PFSK-1 (cell line): ENCODE results near the gene GPD2.

Source experiments
- FOXP2 ChIP-seq: optimal IDR thresholded peaks from 2 replicates; pipeline ENCODE3; 2011; ENCODE audit warnings: borderline replicate concordance, control low read depth, inconsistent platforms; ENCODE audit not compliant: insufficient read depth; ENCODE audit errors: extremely low read length, extremely low read depth
- POLR2AphosphoS5 ChIP-seq: IDR thresholded peaks from 2 replicates; pipeline ENCODE4 v1.6.1; 2012; ENCODE audit warnings: low read depth, mild to moderate bottlenecking, control low read depth, low read length, moderate library complexity
- SIN3A ChIP-seq: IDR thresholded peaks from 2 replicates; pipeline ENCODE4 v1.6.1; 2012; ENCODE audit warnings: mild to moderate bottlenecking, low read length, moderate library complexity, borderline replicate concordance; ENCODE audit not compliant: insufficient read depth
- TAF1 ChIP-seq: IDR thresholded peaks from 2 replicates; pipeline ENCODE4 v1.6.1; 2012; ENCODE audit warnings: low read length, control low read depth, borderline replicate concordance; ENCODE audit not compliant: insufficient read depth
- TF ChIP-seq, protein P1 (sequence below), 2 experiments: IDR thresholded peaks; 2 replicates each; pipeline versions ENCODE4 v1.6.1 to v1.8.0; 2011 to 2012; ENCODE audit warnings: low read depth in 2 of 2, low read length in 2 of 2, control low read depth in 1 of 2, inconsistent platforms in 1 of 2, mild to moderate bottlenecking in 1 of 2, moderate library complexity in 1 of 2; ENCODE audit not compliant: insufficient read depth in 1 of 2

DNA sequence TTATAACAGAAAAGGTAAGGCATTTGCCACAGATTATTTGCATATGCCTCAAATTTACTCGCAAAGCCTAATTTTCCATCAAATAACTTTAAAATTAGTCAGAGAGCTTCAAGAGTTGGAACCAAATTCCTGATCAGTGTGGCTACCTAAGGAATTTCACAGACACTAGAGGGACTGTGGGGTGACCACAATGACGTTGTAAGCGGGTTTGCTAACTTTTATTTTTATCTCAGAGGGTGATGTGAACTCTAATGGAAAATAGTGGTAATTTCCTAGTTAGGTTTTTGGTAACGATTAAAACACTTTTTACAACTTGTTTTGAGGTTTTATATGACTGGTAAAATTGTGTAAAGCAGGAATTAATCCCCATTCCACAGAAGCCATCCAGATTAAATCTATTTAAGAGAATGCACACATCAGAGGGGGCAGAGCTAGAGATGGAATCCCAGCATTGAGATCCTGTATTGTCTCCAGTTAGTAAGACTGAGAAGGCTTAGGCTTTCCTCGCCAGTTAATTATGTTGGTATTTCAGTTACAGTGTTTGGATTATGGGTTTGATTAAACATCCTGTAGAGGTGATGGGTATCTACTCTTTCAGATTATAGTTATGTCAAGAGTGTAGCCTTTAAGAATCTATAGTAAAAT, 129.0 kb downstream of the GPD2 start:
- TF ChIP-seq, protein P1, sequence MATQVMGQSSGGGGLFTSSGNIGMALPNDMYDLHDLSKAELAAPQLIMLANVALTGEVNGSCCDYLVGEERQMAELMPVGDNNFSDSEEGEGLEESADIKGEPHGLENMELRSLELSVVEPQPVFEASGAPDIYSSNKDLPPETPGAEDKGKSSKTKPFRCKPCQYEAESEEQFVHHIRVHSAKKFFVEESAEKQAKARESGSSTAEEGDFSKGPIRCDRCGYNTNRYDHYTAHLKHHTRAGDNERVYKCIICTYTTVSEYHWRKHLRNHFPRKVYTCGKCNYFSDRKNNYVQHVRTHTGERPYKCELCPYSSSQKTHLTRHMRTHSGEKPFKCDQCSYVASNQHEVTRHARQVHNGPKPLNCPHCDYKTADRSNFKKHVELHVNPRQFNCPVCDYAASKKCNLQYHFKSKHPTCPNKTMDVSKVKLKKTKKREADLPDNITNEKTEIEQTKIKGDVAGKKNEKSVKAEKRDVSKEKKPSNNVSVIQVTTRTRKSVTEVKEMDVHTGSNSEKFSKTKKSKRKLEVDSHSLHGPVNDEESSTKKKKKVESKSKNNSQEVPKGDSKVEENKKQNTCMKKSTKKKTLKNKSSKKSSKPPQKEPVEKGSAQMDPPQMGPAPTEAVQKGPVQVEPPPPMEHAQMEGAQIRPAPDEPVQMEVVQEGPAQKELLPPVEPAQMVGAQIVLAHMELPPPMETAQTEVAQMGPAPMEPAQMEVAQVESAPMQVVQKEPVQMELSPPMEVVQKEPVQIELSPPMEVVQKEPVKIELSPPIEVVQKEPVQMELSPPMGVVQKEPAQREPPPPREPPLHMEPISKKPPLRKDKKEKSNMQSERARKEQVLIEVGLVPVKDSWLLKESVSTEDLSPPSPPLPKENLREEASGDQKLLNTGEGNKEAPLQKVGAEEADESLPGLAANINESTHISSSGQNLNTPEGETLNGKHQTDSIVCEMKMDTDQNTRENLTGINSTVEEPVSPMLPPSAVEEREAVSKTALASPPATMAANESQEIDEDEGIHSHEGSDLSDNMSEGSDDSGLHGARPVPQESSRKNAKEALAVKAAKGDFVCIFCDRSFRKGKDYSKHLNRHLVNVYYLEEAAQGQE (IDR thresholded peaks at IDR 0.05; ENCODE audit: insufficient read depth in 1 of 2, low read depth in 2 of 2, low read length in 2 of 2) = no peak
- TF ChIP-seq POLR2AphosphoS5 = no peak
- TF ChIP-seq SIN3A = no peak
- TF ChIP-seq TAF1 = no peak
- TF ChIP-seq FOXP2 = no peak
